ENCODE measurements around the gene MLPH. TPM values are rescaled to one million over a fixed set of nuclear protein-coding genes. Genes with fewer than 3 reads are reported as not detected.

MLPH gene
- total and polyA plus RNA-seq, 2 of the 4 experiments (the other 2 are of a cell fraction) = 13.8 to 21.6 TPM

DNA sequence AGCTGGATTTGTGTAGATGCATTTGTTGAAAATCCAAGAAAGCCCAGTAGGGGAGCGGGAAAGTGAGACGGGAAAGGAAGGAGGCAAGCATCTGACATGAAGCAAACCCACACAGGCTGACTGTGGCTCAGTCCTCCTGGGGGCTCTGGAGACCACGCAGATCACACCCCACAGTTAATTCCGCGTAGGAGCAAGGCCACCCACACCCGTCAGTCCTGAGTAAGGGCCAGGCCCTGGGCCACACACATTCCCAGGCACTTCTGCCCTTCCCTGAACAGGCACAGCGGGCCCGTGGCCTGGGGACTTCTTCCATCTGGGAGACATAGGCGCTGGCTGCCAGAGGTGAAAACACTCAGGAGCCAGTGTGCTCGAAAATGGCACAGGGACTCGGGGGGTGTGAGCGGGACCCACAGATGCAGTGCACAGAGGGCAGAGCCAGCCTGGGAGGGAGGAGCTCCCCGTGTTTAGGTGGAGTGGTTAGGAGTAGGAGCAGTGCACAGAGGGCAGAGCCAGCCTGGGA is 59.9 kb downstream of the MLPH start:
- Histone ChIP-seq H3K27me3 (ENCODE audit: control insufficient read depth, insufficient read depth, low read length) (no peaks in the 10 kb centered on the region), H3K23ac (ENCODE audit: low read depth, low read length) (no peak overlapping the region), H3K56ac (ENCODE audit: extremely low read depth, insufficient read depth, low read length) (no peak overlapping the region), H4K20me1 (ENCODE audit: insufficient read depth, low read length) (no peaks in the 10 kb centered on the region), H3K27ac (ENCODE audit: insufficient read depth, low read length) (no peak overlapping the region), H3K4ac (ENCODE audit: low read depth, low read length) (no peak overlapping the region), H2AK9ac (replicated peaks; ENCODE audit: low read depth, low read length, poor library complexity) (no peak overlapping the region), H3K4me1 (ENCODE audit: control insufficient read depth, insufficient read depth, low read length) (0 out of 2 replicates have a peak, but pooled peaks cover 2% of the 10 kb centered on the region), H3K9me1 (ENCODE audit: insufficient read depth, low read length) (no peaks in the 10 kb centered on the region), H3K4me2 (ENCODE audit: low read depth, low read length) (no peak overlapping the region), H3K4me3 (ENCODE audit: insufficient read depth, low read depth, low read length) (no peak overlapping the region), H4K8ac (ENCODE audit: low read depth in 2 of 2, low read length in 2 of 2) (no peak overlapping the region), H3K18ac (ENCODE audit: low read depth, low read length) (no peak overlapping the region), H3K14ac (replicated peaks; ENCODE audit: low read depth, low read length) (no peak overlapping the region), H3K9me3 (ENCODE audit: control insufficient read depth, insufficient read depth, low read length) (no peaks in the 10 kb centered on the region), H2BK5ac (ENCODE audit: low read depth, low read length, poor library complexity, severe bottlenecking) (no peak overlapping the region), H2BK20ac (ENCODE audit: low read depth, low read length) (no peak overlapping the region), H2BK120ac (ENCODE audit: low read depth, low read length) (no peak overlapping the region), H2AFZ (replicated peaks; ENCODE audit: low read length, poor library complexity) (no peak overlapping the region), H3K9ac (ENCODE audit: low read depth, low read length) (no peak overlapping the region), H2BK15ac (ENCODE audit: low read depth, low read length) (no peak overlapping the region), H2AK5ac (ENCODE audit: low read depth, low read length) (no peak overlapping the region), H3K36me3 (ENCODE audit: control insufficient read depth, insufficient read depth, low read length) (0 out of 2 replicates have a peak, but pooled peaks cover 3% of the 10 kb centered on the region), H3K79me1 (ENCODE audit: low read depth in 1 of 2, low read length in 2 of 2) (no peaks in the 10 kb centered on the region), H4K91ac (ENCODE audit: insufficient read depth, low read depth, low read length) (no peak overlapping the region), H4K5ac (ENCODE audit: low read depth, low read length) (no peak overlapping the region)
- intact Hi-C loops (cut with micrococcal nuclease) = no loop called here
- no peak for DNase-seq
- POLR2A ChIA-PET (ENCODE audit: unreplicated experiment) = no interaction called here
- BruUV-seq (replicated peaks) = no TSS peak
- in situ Hi-C loops (cut with MboI; ENCODE audit: low sequenced_read_pairs) = no loop called here
- no peak for TF ChIP-seq MAFK (IDR thresholded peaks at IDR 0.05; ENCODE audit: low read depth, low read length)
- TF ChIP-seq SMC3 (IDR thresholded peaks at IDR 0.05; ENCODE audit: low read depth, low read length) = no peak
- TF ChIP-seq, protein P1, sequence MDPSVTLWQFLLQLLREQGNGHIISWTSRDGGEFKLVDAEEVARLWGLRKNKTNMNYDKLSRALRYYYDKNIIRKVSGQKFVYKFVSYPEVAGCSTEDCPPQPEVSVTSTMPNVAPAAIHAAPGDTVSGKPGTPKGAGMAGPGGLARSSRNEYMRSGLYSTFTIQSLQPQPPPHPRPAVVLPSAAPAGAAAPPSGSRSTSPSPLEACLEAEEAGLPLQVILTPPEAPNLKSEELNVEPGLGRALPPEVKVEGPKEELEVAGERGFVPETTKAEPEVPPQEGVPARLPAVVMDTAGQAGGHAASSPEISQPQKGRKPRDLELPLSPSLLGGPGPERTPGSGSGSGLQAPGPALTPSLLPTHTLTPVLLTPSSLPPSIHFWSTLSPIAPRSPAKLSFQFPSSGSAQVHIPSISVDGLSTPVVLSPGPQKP (IDR thresholded peaks at IDR 0.05; ENCODE audit: borderline replicate concordance, low read depth, low read length) = no peak
- no peak for TF ChIP-seq MAZ (IDR thresholded peaks at IDR 0.05; ENCODE audit: borderline replicate concordance, low read depth, low read length)
- no peak for TF ChIP-seq RFX5 (IDR thresholded peaks at IDR 0.05; ENCODE audit: low read depth, low read length)
- TF ChIP-seq FOS (IDR thresholded peaks at IDR 0.05; ENCODE audit: low read depth, low read length) = no peak
- WGBS, 2 experiments (ENCODE audit: extremely low coverage in 2 of 2, insufficient read length in 1 of 2) = 67% methylated on average over 1 of the region's 13 CpGs; no CpG with 5 or more reads in 1 of the 2 experiments
- no peak for ATAC-seq (ENCODE audit: low read depth)
- CTCF ChIA-PET = no interaction called here
- dilution Hi-C loops (cut with HindIII; ENCODE audit: low sequenced_read_pairs, unreplicated experiment) = no loop called here

All from IMR-90 (cell line).